GM12873 (cell line): ENCODE data around the gene TNNI3K.

Experiments used
- CTCF ChIP-seq: IDR thresholded peaks from 2 replicates; pipeline ENCODE4 v1.5.1; 2012; ENCODE audit warnings: low read depth, mild to moderate bottlenecking, moderate library complexity, low read length, control low read depth; ENCODE audit not compliant: insufficient read depth; ENCODE audit errors: missing control alignments

Gene TNNI3K

GRCh38 chr1:74406759-74407158 lies 171.6 kb downstream of the TNNI3K start:
- TF ChIP-seq CTCF, result no peak

- TF ChIP-seq CTCF, result no peak
Observed at GRCh38 chr1:74407902-74408301, 172.7 kb downstream of the TNNI3K start.

- no peak for TF ChIP-seq CTCF
Observed at GRCh38 chr1:74412244-74412643, 177.1 kb downstream of the TNNI3K start.

GRCh38 chr1:74415935-74416334 lies 180.7 kb downstream of the TNNI3K start:
- TF ChIP-seq CTCF, result no peak

- no peak for TF ChIP-seq CTCF
Observed at GRCh38 chr1:74419611-74420010, 184.4 kb downstream of the TNNI3K start.

GRCh38 chr1:74420467-74420866 lies 185.3 kb downstream of the TNNI3K start:
- TF ChIP-seq CTCF, result no peak

GRCh38 chr1:74422421-74423292 lies 187.5 kb downstream of the TNNI3K start:
- TF ChIP-seq CTCF, result no peak
